ENCODE results near the gene DNAJC25. TPM values are rescaled to one million over a fixed set of nuclear protein-coding genes. Genes with fewer than 3 reads are reported as not detected.

Gene DNAJC25
- total RNA-seq, 1 experiment from 2014 or later, result 10.2 TPM

DNA sequence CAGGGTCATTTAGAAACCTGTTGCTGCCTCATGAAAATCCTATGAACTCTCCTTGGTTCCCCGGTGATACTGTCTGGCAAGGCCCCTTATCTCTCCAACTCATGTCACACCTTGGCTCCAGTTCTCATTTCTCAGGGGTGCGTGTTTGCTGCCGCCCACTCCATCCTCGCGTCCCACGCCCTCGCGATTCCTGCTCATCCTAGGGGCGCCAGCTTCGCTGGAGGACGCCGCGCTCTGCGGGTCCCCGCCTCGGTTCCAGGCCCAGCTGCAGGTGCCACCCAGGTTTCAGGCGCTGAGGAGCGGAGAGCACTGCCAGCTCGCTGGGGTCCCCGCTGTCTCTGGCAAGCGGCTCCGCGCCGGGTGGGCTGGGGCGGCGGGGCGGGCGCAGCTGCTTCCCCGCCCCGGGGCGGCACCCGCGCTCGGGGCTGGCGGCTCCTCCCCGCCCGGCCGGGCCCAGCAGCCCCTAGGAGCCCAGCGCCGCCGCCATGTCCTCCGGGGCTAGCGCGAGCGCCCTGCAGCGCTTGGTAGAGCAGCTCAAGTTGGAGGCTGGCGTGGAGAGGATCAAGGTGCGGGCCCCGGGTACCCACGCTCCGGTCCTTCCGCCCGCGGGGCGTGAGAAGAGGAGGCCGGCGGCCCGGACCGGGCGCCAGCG lies 30.1 kb downstream of the DNAJC25 start, which contains the start of gene GNG10:
TSS of gene GNG10 (plus strand) at position 456 of the 652 bp plus-strand sequence. CDS start at position 486, 30 bp downstream.
- peaks cover 19% of the 10 kb centered on the region for H3K4me1 ChIP-seq
- H3K27me3 Mint-ChIP-seq (ENCODE audit: insufficient read depth, unreplicated experiment), result no peaks in the 10 kb centered on the region
- no peaks in the 10 kb centered on the region for H3K36me3 ChIP-seq (ENCODE audit: control insufficient read depth, insufficient read depth, low read length)
- peak; percentile 50 to 77 for DNase-seq
- H3K36me3 Mint-ChIP-seq (ENCODE audit: insufficient read depth, unreplicated experiment), result peaks cover 22% of the 10 kb centered on the region
- no peaks in the 10 kb centered on the region for H3K9me3 ChIP-seq
- no TSS peak for BruUV-seq (replicated peaks)
- intact Hi-C loops (cut with micrococcal nuclease; ENCODE audit: unreplicated experiment), result no loop called here
- no peaks in the 10 kb centered on the region for H3K9me3 Mint-ChIP-seq (ENCODE audit: unreplicated experiment)
- peak within 1 kb of the TSS; percentile 69 for H3K4me3 Mint-ChIP-seq (ENCODE audit: unreplicated experiment)
- CTCF ChIA-PET, result no interaction called here
- POLR2A ChIA-PET, result interaction anchor here (0.6 to 2.2 kb wide), 3 partner anchors 28 to 30 kb away, joined by 3 to 9 read pairs (median 6); partner anchors contain the start of gene DNAJC25
- peaks cover 25% of the 10 kb centered on the region for H3K4me1 Mint-ChIP-seq (ENCODE audit: low read depth, unreplicated experiment)
- no peaks in the 10 kb centered on the region for H3K27me3 ChIP-seq (replicated peaks; ENCODE audit: control insufficient read depth, insufficient read depth, low read length)
- peak within 1 kb of the TSS; percentile 83 for H3K27ac Mint-ChIP-seq (ENCODE audit: unreplicated experiment)
- H3K4me3 ChIP-seq (ENCODE audit: low read depth, low read length), result peak within 1 kb of the TSS; percentile 90
- TF ChIP-seq, protein P1, sequence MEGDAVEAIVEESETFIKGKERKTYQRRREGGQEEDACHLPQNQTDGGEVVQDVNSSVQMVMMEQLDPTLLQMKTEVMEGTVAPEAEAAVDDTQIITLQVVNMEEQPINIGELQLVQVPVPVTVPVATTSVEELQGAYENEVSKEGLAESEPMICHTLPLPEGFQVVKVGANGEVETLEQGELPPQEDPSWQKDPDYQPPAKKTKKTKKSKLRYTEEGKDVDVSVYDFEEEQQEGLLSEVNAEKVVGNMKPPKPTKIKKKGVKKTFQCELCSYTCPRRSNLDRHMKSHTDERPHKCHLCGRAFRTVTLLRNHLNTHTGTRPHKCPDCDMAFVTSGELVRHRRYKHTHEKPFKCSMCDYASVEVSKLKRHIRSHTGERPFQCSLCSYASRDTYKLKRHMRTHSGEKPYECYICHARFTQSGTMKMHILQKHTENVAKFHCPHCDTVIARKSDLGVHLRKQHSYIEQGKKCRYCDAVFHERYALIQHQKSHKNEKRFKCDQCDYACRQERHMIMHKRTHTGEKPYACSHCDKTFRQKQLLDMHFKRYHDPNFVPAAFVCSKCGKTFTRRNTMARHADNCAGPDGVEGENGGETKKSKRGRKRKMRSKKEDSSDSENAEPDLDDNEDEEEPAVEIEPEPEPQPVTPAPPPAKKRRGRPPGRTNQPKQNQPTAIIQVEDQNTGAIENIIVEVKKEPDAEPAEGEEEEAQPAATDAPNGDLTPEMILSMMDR (IDR thresholded peaks at IDR 0.05; ENCODE audit: insufficient read depth in 1 of 2, low read depth in 1 of 2, low read length in 1 of 2, severe bottlenecking in 1 of 2, unreplicated experiment in 1 of 2), result no peak

DNA sequence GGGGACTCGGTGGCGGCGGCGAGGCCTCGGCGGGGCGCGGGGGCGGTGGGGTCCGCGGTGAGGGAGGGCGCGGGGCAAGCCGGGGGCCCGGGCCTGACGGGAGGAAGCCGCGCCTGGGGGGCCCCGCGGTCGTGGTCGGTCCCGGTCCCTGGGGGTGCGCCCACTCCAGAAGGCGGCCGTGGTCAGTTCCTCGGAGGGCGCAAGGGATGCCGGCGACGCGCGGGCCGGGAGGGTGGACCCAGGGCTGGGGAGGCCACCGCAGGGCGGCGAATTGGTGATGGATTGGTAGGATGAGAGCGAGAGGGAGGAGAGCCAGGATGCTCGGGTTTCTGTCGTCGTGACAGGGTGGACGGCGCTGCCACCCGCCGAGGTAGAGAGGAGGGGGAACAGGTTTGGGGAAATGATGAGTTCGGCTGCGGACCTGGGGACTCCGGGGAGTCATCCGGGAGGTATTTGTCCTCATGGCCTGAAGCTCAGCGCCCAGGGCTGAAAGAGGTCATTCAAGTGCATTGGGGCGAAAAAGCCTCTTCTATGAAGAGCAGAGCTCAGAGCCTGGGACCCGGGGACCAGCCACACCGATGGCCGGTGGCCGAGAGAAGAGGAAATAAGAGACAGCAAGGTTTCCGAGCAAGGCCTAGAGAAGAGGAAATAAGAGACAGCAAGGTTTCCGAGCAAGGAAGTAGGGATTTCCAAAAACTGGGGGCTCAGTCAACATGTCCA lies 30.8 kb downstream of the DNAJC25 start:
- peaks cover 25% of the 10 kb centered on the region for H3K4me1 Mint-ChIP-seq (ENCODE audit: low read depth, unreplicated experiment)
- POLR2A ChIA-PET, result interaction anchor here (0.6 to 2.2 kb wide), 3 partner anchors 31 to 187 kb away, joined by 4 to 9 read pairs (median 4); partner anchors contain the start of gene DNAJC25
- peak; percentile 43 for DNase-seq
- H3K36me3 Mint-ChIP-seq (ENCODE audit: insufficient read depth, unreplicated experiment), result peaks cover 27% of the 10 kb centered on the region
- Histone ChIP-seq H3K9me3 (no peaks in the 10 kb centered on the region), H3K4me1 (peaks cover 19% of the 10 kb centered on the region), H3K4me3 (ENCODE audit: low read depth, low read length) (peak overlapping the region; percentile 90), H3K36me3 (ENCODE audit: control insufficient read depth, insufficient read depth, low read length) (no peaks in the 10 kb centered on the region), H3K27me3 (replicated peaks; ENCODE audit: control insufficient read depth, insufficient read depth, low read length) (no peaks in the 10 kb centered on the region)
- intact Hi-C loops (cut with micrococcal nuclease; ENCODE audit: unreplicated experiment), result loop anchor here (2.0 kb wide), 3 partner anchors 17 to 63 kb away; partner anchors contain the start of gene PTGR1
- CTCF ChIA-PET, result interaction anchor here (0.6 kb wide), 1 partner anchor 29 kb away, joined by 4 read pairs; no protein-coding TSS in a partner anchor
- H3K27ac Mint-ChIP-seq (ENCODE audit: unreplicated experiment), result peak overlapping the region; percentile 83
- BruUV-seq (replicated peaks), result no TSS peak
- no peaks in the 10 kb centered on the region for H3K9me3 Mint-ChIP-seq (ENCODE audit: unreplicated experiment)
- no peaks in the 10 kb centered on the region for H3K27me3 Mint-ChIP-seq (ENCODE audit: insufficient read depth, unreplicated experiment)
- TF ChIP-seq, protein P1 (IDR thresholded peaks at IDR 0.05; ENCODE audit: insufficient read depth in 1 of 2, low read depth in 1 of 2, low read length in 1 of 2, severe bottlenecking in 1 of 2, unreplicated experiment in 1 of 2), result no peak
- H3K4me3 Mint-ChIP-seq (ENCODE audit: unreplicated experiment), result peak overlapping the region; percentile 69

Measured in Caco-2 (cell line).